Fibroblast of skin of scalp (primary cell): ENCODE results near the gene ANGPTL2.

Experiments
- DNase-seq: peaks from one replicate; pipeline ENCODE4 v3.0.0-alpha.2; 2013

Gene ANGPTL2

DNA sequence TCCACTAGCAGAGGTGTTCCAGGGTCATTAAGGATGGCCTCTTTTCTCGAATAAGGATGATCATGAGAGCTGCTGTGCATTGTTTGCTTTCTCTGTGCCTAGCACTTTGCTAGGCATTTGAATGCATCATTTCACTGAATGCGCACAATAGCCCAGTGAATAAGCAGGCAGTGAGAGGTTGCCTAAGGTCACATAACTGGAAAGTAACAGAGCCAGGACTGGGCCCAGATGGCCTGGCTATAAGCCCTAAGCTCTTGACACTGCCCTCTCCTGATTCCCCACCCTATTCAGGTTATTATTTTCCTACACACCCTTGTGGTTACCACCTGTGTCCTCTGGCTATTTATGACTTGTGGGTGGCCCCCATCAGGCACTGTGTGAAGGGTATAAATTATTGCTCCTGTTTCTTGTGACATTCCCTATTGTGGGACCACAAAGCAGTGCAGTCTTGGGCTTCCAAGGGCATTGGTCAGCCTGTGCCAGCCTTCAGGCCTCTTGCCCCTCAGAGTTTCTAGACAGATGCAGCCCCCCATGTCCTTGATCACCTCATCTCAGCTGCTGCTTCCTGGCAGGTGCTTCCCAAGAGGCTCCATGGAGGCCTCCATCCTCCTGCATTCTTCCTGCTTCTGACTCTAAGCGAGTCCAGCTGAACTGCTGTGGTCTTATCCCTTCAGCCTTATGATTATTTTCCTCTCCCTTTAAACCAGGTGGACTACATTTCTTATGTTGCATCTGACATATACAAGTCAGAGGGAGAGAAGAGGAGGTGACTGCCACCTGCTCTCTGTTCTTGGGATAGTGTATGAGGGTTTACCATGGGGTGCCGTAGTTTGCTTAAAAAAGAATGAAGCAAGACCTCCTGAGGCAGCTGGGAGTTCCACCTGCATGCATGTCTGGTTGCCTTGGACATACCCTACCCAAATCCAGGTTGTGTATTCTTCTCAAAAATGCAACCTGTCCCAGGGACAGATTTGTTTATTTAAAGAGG is 47.6 kb downstream of the ANGPTL2 start:
- no peak for DNase-seq

DNA sequence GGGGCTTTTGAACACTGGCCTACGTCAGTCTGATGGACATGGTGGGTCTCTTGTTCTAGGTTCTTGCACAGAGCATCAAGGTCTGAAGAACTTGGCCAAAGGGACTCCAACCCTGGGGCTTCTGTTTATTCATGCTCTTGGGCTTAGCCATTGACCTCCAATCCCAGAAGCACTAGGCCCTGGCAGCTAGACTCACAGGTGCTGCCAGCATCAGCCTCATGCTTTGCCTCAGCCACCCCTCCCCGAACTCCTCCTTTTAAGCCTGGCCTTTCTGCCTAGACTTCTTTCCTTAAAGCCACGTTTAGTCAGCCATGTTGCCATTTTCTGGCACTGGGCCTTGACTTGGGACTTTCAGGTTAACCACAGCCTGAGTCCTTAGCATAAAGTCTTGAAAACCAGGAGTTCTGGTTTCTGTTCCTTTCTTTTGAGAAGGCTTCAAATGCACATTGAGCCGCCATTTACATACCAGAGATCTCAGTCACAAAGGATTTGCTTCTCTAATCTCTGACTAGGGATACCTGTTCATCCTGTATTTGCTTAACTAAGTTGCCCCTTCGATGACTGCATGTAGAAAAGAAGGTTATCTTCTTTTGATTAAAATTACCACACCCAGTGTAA is 54.7 kb downstream of the ANGPTL2 start:
- no peak for DNase-seq

DNA sequence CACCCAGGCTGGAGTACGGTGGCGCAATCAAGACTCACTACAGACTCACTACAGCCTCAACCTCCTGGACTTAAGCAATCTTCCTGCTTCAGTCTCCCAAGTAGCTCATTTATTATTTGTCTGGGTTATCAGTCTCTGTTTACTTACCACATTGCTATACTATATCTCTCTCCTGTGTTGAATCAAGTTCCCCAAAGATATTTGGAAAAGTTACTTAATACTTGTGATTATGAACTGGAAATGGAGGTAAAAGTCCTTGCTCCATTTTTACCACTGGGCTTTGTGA is 55.6 kb downstream of the ANGPTL2 start:
- DNase-seq, result peak; percentile 33

DNA sequence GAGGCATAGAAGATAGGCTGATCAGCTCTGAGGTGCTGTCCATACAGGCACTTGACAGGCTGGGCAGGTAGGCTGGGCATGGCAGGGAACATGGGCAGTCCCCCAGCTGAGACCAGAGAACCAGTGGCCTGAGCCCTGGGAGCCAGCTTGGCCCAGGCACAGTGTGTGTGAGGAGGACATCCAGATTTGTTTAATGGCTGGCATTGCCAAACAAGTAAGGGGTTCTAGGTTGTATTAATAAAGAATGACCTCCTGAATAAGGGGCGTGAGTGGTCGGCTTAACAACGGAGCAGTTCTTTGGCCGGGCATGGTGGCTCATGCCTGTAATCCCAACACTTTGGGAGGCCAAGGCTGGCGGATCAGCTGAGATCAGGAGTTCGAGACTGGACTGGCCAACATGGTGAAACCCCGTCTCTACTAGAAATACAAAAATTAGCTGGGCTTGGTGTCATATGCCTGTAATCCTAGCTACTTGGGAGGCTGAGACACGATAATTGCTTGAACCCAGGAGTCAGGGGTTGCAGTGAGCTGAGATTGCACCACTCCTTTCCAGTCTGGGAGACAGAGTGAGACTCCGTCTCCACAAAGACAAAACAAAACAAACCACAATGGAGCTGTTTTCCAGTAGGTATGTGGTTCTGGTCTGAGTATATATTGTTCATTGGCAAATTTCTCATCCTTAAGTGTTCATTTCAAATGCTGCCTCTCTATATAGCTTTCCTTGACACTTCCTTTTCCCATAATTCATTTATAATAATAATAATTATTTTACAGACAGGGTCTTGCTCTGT is 56.2 kb downstream of the ANGPTL2 start:
- peak; percentile 33 for DNase-seq

DNA sequence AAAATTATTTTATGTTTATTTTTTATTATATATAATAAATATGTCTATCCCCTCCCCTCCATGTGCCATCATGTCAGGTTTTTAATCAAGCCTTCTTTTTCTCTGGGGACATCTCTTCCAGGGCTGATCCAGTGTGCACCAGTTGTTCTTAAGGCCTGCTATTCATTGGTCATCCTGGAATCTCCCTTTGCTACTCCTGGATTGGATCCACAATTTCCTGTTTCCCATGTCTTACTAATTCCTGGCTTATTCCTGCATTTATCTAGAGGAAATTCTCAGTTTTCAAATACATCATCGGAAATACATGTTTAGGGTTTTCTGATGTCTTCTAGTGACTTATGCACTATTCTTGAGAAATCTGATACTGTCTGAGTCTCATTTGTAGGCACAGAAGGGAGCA is 56.8 kb downstream of the ANGPTL2 start:
- peak; percentile 62 for DNase-seq

DNA sequence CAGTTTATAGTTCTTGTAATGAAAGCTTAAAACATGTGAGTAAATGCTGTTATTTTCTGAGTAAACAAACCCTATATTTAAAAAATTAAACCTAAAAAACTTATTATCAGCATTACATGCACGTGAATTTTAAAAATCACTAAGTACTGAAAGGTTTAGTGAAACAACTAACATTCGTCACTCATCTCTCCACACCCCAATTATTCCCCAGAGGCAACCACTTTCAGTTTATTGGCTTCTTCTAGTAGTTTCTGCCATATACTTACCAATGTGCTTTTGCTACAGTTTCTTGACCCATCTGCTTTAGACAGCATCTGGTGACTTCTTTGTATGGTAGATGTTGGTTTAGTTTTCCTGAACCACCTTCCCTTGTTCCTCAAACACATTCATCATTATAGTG is 58.1 kb downstream of the ANGPTL2 start:
- no peak for DNase-seq

DNA sequence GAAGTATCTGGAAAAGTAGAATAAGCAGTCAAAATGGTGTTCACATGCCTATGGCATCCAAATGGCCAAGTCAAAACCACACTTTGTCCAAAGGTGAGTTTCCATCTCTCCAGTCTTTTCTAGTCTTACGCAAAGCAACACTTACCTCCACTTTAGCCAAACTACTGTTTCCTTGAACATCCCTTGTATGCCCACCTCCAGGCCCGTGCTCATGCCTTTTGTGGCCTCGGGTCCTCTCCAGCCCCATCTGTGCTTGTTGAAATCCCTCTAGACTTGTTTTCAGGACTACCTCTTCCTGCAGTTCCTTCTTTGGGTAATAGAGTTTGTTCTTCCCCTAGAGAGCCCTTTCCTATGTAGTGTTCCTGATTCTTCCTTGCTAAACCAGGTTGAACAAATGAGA is 61.0 kb downstream of the ANGPTL2 start:
- no peak for DNase-seq

DNA sequence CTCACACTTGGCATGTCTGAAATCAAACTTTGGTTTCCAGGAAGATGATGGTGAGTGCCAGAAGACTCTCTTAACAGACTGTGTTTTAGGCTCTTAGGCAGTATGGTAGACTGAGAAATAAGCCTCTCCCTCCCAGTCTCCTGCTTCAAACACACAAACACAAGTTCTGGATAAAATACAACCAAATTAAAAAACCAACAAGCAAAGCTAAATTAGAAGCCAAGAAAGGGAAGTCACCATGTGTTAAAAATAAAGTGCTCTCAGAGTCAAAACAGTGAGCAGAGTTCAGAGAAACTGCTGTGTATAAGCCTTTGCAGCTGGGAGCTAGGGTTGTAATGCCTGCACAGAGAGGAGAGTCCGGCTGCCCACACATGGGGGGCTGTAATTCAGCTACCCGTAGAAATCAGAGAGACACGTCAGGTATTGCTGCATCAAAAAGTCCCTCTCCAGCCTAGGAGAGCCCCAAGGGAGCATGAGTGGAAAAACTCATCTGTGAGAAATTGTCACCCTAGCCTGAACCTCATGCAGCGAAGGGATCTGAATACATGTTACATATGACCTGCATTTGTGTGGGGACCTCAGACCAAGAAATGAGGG is 62.6 kb downstream of the ANGPTL2 start:
- no peak for DNase-seq

DNA sequence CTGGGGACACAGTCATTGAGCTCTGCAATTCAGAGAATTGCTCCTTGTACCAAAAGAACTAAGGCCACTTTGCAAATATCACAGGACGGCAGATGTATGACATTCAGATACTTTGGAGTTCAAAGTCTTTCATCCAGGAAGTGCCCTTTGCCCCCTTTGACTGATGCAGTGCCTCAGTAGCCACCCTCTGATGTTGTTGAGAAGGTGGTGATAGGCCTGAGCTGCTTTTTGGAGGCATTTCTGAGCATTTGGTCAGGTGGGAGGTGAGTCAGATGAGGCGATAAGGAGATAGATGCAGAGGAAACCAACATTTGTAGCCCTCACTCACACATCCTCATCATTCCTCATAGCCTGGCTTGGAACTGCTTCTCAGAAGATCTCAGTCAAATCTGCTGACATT is 63.4 kb downstream of the ANGPTL2 start:
- no peak for DNase-seq

DNA sequence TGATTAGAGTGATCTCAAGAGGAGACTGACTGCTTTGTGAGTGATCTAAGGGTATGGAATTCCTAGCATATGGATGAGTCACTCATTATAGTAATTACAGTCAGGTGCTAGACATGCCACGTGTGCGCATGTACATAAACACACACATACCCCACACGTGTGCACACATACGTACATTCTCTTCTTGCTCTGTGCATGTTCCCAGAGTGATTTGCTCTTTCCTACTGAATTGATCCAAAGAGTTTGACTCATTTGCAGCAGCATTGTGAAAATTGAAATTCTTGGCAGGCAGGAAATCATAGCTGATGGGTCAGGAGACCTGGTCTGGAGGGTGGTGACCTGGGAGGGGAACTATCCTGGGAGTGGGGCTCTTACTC is 63.8 kb downstream of the ANGPTL2 start:
- peak; percentile 58 for DNase-seq

DNA sequence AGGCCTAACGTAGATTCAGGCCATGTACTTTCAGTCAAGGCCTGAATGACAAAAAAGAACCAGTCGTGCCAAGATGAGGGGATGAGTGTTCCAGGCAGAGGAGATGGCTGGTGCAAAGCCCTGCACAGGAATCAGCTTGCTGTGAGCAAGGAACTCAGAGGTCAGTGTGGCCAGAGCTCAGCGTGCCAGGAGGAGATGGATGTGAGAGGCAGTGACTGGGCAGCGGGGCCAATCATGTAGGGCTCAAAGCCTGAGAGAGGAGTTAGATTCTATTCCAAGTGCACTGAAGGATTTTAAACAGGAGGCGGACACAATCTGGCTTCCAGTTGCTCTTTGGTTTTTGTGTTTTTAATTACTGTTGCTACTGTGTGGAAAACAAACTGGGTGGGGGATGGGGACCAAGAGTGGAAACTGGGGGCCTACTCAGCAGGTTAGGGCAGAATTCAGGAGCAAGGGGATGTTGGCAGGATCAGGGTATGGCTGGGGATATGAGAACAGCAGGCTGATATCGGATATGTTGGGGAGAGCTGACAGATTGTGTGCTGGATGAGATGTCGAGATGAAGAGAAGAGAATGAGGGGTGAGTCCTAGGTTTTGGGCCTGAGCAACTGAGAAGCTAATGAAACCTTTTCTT is 64.3 kb downstream of the ANGPTL2 start:
- no peak for DNase-seq

DNA sequence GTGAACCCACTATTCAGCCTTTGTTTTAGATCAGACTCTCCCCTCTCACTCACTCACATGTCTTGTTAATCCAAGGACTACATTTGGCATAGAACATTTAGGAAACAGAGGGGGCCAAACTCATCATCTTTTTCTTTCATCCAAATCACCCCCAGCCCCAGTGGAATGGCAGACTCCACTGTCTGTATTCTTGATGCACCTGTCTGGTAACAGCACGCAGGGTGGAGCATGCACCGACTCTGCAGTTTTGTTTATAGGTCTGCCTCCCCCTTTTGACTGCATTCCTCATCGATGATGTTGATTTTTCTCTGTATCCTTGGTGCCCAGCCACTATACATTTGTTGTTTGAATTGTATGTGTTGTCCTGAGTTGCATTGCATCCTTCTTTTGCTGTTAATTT is 66.0 kb downstream of the ANGPTL2 start:
- no peak for DNase-seq

DNA sequence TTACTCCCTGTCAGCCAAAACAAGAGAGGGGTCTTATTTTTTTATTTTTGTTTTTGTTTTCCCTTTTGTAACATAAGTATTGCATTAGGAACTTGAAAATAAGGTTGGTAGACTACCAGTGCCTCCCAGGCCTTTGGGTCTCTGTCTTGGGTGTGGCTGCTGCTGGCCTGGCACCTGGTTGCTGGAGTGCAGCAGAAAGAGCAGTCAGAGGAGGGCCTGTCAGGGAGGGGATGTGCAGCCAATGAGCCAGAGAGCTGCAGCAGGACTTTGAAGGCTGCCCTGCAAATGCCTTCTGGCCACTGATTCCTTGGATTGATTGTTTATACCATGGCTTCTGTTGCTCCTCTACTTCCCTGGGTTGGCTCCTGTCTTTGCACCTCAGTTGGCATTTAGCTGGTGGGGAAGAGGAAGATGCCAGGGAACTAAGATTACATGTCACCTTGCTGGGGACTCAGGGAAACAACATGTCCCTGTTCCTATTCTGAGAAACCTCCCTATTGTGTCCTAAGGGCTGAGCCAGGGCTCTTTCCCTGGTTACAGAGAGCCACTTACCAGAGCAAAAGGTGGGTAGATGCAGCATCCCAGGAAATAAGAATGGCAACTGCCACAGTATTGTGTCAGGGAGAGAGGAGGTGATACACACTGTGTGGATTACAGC is 66.6 kb downstream of the ANGPTL2 start:
- DNase-seq, result no peak

DNA sequence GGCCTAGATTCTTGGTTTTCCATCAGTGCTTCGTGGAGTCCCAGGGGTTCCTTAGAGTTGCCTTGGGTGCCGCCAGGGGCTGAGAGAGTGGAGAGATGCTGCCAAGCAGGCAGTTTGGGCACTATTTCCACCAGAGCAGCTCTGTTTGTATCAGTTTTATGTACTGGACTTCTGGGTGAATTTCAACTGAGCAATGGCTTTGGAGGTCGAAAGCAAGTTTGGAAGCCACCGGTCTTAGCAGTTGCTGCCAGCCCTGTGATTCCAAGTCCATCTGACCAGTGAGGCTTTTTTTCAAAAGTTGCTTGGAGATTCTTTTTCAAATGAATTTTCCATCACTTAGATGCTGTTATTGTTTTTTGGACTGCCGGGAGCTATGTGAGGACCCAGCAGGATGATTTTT is 68.5 kb downstream of the ANGPTL2 start:
- DNase-seq, result no peak

DNA sequence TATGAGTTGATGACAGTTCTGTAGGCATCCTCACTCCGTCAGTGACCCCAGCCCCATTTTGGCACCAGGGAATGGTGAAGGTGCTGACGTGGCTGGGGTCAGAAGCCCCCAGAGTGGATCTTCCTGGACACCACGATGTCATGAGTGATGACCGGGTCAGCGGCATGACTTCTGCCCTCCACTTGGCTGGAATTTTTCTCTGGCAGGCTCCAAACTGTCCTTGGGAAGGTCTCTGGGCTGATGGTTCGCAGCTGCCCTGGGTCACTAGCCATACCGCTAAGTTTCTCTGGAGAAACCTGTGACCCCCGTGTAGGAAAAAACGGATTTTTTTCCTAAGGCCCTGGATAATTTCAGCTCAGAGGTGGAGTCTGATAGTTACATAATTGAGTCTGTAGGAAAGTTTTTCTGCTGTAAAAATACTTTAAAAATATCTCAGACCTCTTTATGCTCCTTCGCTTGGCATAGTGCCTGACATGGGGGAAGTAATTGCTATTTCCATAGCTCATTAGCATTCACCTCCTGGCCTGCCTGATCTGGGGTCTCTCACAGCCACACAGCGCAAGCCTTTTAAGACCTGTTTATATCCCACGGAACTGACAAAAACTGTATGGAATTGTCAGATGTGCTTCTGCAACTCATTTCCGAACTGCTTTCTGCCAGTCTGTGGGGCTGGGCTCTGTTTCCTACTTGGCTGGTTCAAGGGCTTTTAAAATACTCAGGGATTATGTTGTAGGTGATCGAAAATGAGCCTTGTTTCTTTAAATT is 69.2 kb downstream of the ANGPTL2 start:
- no peak for DNase-seq

DNA sequence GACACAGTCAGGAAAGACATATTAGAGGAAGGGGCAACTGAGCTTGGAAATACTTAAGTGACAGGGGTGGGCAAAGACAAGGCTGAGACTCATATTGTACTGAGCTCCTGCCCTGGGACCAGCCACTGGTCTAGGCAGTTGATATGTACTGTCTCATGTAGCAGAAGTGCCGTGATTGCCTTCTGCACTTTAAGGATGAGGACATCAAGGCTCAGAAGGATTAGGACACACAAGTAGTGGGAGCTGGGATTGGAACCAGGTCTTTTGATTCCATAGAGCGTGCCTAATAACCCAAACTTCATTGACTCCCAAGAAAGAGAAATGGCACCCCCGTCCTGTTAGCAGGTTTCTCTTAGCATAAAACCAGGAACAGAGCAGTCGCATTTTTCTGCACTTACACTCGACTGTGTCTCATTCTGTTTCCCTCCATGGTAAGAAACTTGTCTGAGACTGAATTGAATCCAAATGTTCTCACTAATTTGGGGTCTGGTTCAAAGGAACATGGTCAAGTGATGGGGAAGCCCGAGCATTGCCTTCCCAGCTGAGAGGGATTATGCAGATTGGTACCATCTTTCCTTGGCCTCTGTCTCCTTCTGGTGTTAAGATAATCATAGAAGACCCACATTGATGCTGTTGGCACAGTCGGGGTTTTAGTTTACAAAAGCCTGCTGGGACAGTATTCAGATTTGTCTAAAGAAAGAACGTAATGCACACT is 70.4 kb downstream of the ANGPTL2 start:
- no peak for DNase-seq

DNA sequence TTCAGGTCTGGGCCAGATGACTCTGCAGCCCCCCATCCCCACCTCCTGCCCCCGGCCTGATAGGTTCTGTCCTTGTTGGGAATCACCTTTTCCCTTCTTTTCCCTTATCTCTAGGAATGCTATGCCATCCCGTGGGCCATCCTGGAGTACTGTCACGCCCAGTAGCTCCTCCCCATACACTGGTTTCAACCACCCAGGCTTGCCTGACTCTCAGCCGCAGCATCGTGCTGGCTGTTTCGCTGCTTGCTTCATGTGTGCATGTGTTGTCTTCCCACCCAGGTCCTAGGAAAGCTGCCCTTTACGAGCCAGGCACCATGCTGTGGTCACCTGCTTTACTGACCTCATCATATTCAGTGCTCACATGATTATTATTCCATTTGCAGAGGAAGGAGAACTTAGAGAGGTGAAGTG is 71.8 kb downstream of the ANGPTL2 start:
- no peak for DNase-seq

DNA sequence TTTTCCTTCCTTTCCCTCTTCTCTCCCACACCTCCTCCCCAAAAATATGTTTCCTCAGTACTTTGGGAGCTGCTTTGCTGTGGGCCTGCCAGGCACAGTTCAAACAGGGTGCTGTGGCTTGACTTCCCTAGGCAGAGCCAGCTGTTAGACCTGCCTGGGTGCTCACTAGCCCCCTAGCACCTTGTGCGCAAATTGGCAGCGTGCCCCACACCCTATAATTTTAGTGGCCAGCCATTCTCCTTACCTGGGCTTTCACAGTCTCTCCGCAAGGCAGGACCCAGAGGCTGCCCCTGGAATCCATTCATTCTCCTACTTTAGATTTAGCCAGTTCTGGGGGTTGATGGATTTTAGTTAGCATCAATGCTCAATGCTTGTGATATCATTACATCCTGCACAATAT is 72.3 kb downstream of the ANGPTL2 start:
- DNase-seq, result no peak

DNA sequence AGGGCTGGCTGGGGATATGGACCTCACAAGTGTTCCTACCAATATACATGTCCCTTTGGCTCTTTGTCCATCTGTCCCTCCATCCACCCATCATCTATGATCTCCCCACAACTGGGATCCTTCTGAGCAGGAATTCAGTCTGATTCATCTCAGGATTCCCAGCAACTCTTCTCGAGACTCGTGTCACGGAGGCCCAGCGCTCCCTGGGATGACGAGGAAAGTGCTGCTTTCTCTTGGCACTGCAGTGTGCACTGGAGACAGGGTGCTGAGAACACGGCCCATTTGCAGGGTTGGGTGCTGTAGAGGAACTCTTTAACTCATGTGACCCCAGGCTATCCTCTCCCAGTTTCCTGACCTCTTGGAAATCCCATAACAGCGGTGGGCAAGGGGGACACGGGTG is 72.9 kb downstream of the ANGPTL2 start:
- no peak for DNase-seq

DNA sequence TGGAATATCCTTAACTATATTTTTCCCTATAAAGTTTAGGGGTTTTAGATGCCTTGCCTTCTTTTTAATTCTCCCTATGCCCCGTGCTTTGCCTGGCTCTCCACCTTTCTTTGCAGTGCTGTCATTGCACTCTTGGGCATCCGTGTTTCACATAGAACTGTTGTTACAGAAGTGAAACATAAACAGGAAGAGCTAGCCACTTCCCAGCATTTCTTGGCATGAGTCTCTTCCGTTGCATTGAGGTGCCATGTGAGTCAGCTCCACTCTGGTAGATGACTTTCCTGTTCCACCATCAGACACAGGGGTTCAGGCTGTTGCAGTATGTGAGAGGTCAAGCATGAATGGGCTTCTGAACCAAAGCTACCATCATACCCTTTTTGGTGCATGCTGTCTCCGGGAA is 73.4 kb downstream of the ANGPTL2 start:
- DNase-seq, result peak; percentile 73

DNA sequence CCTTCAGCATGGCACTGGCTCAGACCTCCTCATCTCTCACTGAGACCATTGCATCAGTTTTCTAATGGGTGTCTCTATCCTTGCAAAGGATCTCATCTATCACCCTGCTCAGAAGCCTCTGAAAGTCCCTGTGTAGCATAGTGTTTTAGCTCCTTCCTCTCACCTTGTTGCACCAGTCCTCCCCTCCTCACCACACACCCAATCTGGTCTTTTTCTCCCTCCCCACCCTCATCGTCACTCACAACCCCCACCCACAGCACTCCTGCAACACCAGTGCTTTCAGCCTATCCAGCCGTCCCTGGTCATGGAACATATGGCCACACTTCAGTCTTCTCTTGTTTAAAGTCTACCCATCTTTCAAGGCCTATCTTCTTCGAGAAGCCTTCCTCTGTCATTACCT is 74.5 kb downstream of the ANGPTL2 start:
- DNase-seq, result no peak
